GM13976 (cell line): Measurements from ENCODE around the gene PNLIPRP1.

Experiments
- DNase-seq: peaks from one replicate; pipeline ENCODE4 v3.0.0; 2012; ENCODE audit warnings: low spot score
- CTCF ChIP-seq: IDR thresholded peaks from 2 replicates; pipeline ENCODE4 v1.5.1; 2012; ENCODE audit warnings: borderline replicate concordance, mild to moderate bottlenecking; ENCODE audit not compliant: insufficient read depth; ENCODE audit errors: extremely low read depth, missing control alignments, control extremely low read depth
- in situ Hi-C: fragments of 300-500 bp; cut with MboI; formaldehyde crosslinking; loops from one replicate; pipeline ENCODE4 v1.12.0; 2022; ENCODE audit warnings: low sequenced_read_pairs, mixed read lengths, inconsistent platforms; ENCODE audit not compliant: unreplicated experiment

Gene PNLIPRP1

GRCh38 chr10:116587878-116588591, 2.7 kb upstream of the PNLIPRP1 start:
- DNase-seq: no peak
- in situ Hi-C loops: no loop called here
- TF ChIP-seq CTCF: no peak

GRCh38 chr10:116588995-116589394, 1.8 kb upstream of the PNLIPRP1 start:
- no peak for TF ChIP-seq CTCF
- in situ Hi-C loops: no loop called here
- DNase-seq: no peak

GRCh38 chr10:116589926-116590325, 833 bp upstream of the PNLIPRP1 start:
- in situ Hi-C loops: no loop called here
- no peak for DNase-seq
- TF ChIP-seq CTCF: no peak

GRCh38 chr10:116593139-116593740, 2.5 kb downstream of the PNLIPRP1 start:
- in situ Hi-C loops: no loop called here
- no peak for DNase-seq
- no peak for TF ChIP-seq CTCF

GRCh38 chr10:116594525-116595035, 3.8 kb downstream of the PNLIPRP1 start:
- in situ Hi-C loops: no loop called here
- DNase-seq: no peak
- TF ChIP-seq CTCF: no peak

- no peak for TF ChIP-seq CTCF
- in situ Hi-C loops: no loop called here
- no peak for DNase-seq
Measured at GRCh38 chr10:116596062-116596461, 5.3 kb downstream of the PNLIPRP1 start.
